CD4-positive, alpha-beta T cell treated with Interleukin-6 for 4 hours (primary cell): ENCODE measurements around the gene PRICKLE4.

Experiments
- DNase-seq: peaks from one replicate; pipeline ENCODE4 v3.0.0-alpha.2; 2020; ENCODE audit warnings: mixed read lengths

PRICKLE4 gene

GRCh38 chr6:41774841-41775240, 5.7 kb upstream of the PRICKLE4 start:
- no peak for DNase-seq

GRCh38 chr6:41775293-41775882, 5.2 kb upstream of the PRICKLE4 start:
- no peak for DNase-seq

GRCh38 chr6:41777551-41778285, 2.9 kb upstream of the PRICKLE4 start:
- DNase-seq, result no peak

- no peak for DNase-seq
Observed at GRCh38 chr6:41778895-41779294, 1.7 kb upstream of the PRICKLE4 start.

DNA sequence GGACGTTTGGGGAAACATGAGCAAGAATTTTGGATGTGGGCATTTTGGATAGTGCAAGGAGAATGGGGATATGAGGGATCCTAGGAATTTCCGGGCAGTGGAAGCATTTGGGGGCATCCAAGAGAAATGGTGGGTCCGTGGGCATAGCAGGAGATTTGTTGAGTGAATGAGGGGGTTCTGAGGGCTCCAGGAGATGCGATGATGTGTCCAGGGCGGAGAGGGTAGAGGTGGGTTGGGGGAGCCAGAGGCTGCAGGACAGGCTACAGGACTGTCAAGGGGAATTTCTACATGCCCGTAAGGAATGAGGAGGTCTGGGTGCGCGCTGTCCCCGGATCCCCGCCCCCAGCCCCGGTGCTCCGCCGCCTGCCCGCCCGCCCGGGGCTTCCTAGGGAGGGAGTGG, 1.2 kb upstream of the PRICKLE4 start:
- no peak for DNase-seq

GRCh38 chr6:41779788-41780550, 613 bp upstream of the PRICKLE4 start, which contains the start of gene FRS3:
Gene FRS3 (minus strand): TSS chr6:41779900. CDS start chr6:41776987, 2,913 bp downstream.
- DNase-seq, result peak; percentile 100

DNA sequence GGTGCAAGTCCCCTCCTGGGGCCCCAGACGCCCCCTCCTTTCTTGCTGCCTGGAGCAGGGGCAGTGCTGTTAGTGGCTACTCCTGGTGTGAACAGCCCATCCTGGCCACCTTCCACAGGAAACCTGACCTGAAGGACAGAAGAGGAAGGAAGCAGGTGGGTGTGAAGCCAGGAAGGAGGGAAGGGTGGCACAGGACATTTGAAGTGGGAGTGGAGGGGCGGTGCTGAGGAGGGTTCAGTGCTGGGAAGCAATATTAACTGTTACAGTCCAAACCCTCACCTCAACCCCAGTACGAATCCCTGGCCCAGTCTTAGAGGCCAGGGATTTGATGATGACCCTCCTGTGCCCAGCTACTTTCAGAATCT, 766 bp downstream of the PRICKLE4 start:
- no peak for DNase-seq

- DNase-seq, result no peak
Observed at GRCh38 chr6:41783106-41783780, 2.7 kb downstream of the PRICKLE4 start.

DNA sequence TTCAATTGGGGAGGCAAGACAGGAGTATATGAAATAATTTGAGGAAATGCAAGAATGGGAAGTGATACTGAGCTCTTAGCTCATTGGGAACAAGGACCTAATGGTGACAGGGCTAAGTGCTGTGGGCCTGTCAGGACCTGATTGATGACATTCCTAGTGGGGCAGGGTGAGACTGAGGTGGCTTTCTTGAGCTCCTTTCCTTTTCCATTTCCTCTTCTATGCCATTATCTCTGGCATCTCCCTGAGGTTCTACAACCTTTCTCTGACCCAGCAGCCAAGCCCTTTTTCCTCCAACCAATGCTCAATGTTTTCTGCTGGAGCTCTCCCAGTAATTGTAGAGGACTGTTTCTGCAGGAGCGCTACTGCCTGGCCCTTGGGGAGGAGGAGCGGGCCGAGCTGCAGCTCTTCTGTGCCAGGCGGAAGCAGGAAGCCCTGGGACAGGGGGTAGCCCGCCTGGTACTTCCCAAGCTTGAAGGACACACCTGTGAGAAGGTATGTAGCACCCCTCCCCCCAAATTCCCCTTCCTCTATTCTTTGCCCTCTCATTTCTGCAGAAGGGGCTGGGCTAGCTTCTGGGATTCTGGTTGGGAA, 4.1 kb downstream of the PRICKLE4 start:
- no peak for DNase-seq

- DNase-seq, result no peak
Observed at GRCh38 chr6:41785254-41785653, 4.7 kb downstream of the PRICKLE4 start.

DNA sequence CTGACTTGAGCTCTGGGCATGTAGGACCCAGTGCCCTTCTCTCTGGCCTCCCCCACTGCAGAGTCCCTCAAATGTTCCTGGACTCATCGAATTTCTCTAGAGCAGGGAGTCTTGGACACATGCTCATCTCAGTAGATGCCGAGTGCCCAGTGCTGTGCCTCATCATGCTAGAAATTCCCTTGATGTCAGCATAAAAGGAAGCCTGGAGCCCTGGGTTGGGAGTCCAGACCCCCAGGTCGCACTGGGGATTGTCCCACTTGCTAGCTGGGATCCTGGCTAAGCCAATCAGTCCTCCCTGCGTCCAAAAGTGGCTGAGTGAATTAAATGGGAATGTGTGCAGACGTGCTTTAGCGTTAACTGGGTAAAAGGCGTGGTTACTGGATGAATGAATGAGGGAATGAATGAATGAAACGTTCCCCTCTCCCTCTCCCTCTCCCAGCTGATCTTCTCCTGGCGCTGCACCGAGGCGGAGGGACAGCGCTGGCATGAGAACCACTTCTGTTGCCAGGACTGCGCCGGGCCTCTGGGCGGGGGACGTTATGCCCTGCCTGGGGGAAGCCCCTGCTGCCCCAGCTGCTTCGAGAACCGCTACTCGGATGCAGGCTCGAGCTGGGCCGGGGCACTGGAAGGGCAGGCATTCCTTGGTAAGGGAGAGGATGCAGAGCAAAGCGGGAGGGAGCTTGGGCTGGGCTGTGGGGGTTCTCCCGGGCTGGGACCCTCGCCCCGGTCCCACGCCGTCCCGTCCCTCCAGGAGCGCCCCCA, 5.3 kb downstream of the PRICKLE4 start:
- no peak for DNase-seq

DNA sequence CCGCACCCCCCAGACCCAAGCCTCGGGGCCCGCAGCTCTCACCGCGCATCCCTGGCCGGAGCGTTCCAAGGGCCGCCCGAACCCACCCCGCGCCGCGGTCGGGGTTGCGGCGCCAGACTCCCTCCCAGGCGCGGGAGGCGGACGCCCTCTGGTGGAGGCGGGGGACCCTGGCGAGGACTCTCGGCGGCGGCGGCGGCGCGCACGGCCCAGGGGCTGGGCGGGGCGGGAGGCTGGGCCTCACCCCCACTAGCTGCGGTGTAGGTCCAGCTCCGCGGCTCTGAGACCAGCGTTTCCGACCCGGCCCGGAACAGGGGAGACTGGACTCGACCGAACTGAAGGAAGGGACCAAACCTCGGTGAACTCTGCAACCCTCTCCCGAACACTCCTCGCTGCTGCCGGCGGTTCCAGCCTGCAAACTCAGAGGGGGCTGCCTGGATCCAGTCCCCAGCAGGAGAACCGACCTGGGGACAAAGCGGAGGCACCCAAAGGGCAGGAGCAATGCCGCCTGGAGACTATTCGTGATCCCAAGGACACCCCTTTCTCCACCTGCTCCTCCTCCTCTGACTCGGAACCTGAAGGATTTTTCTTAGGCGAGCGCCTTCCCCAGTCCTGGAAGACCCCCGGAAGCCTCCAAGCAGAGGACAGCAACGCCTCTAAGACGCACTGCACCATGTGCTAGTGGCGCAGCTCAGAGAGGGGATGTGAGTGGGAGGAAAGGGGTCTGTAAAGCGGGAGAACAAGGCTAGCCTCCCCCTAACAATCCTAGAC, 6.1 kb downstream of the PRICKLE4 start:
- peak; percentile 90 for DNase-seq

DNA sequence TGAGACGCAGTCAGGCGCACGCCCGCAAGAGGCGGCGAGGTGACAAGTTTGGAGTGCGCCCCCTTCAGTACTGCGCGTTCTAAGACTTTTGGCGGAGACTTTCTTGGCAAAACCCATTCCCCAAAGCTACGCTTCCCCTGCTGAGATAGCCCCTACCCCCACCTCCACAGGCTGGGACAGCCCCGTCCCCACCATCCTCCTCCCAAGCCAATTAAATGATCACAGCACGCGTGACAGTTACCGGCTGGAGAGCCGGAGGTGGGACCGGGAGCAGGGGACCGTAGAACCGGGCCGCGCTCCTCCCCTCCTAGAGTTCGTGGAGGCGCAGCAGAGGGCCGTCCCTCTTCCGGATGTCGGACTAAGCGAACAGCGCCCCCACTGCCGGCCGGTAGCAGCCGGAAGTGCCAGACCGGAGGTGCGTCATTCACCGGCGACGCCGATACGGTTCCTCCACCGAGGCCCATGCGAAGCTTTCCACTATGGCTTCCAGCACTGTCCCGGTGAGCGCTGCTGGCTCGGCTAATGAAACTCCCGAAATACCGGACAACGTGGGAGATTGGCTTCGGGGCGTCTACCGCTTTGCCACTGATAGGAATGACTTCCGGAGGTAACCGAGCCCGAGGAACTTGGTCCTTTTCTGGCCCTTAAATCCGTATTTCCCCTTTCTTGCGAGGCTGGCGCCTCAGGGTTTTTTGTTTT, 6.8 kb downstream of the PRICKLE4 start, which contains the start of gene TOMM6:
TOMM6 (plus strand) TSS at position 476 of the 699 bp plus-strand sequence; CDS start at position 480, 4 bp downstream.
- peak; percentile 96 for DNase-seq

- no peak for DNase-seq
Observed at GRCh38 chr6:41789390-41789724, 8.8 kb downstream of the PRICKLE4 start.

DNA sequence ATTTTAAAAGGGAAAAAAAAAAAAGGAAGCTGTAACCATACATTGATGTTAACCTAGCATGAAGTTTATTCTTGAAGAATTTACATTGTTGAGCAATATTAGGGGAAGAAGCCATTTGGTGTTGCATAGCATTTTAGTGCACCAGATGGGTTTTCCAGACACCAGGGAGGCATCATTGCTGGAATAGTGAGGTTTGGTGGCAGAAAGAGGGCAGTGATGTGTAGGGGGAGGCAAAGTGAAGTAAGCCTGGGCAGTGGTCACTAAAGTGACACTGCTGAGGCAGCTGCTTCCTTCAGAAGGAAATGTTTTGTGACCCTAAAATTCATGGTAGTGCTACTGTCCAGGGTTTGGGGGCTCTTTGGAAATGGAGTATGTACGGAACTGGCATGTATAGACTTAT, 9.5 kb downstream of the PRICKLE4 start:
- DNase-seq, result no peak

- DNase-seq, result no peak
Observed at GRCh38 chr6:41791305-41791704, 10.7 kb downstream of the PRICKLE4 start.

DNA sequence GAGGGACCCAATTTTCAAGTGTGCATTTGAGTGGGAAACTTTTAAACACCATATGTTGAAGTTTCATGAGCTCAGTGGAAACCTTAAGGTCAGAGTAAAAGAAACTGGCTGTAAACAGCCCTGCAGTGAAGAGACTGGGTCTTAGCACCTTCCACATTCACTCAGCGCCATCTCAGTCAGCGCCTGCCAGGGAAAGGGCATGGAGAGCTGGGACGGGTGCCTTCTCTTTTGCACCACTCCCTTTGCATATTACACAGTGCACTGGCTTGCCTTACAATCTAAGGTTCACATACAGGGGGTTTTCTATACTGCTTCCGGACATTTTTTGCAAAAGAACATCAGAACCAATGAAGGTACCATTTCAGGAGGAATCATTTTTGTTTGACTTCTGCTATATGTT, 11.4 kb downstream of the PRICKLE4 start:
- no peak for DNase-seq

- DNase-seq, result no peak
Observed at GRCh38 chr6:41796474-41796873, 15.9 kb downstream of the PRICKLE4 start.

- DNase-seq, result no peak
Observed at GRCh38 chr6:41798901-41799558, 18.4 kb downstream of the PRICKLE4 start.

- DNase-seq, result no peak
Observed at GRCh38 chr6:41799559-41799911, 19.0 kb downstream of the PRICKLE4 start.
